Suprapubic skin (tissue), 4 donors: ENCODE measurements around the gene WDR54. TPM values are rescaled to one million over a fixed set of nuclear protein-coding genes. Genes with fewer than 3 reads are reported as not detected.

Experiments
- DNase-seq, 2 donors: peaks; one replicate each; pipeline ENCODE4 v3.0.0-alpha.2; 2019; ENCODE audit warnings: low spot score in 2 of 2
- H3K27ac ChIP-seq: fragments of 200-600 bp; sonication (generic); one replicate; pipeline ENCODE4 v1.5.1; 2019
- H3K27me3 ChIP-seq: fragments of 200-600 bp; sonication (generic); one replicate; pipeline ENCODE4 v1.5.1; 2019
- H3K36me3 ChIP-seq: fragments of 200-600 bp; sonication (generic); one replicate; pipeline ENCODE4 v1.5.1; 2019
- H3K4me1 ChIP-seq: fragments of 200-600 bp; sonication (generic); one replicate; pipeline ENCODE4 v1.5.1; 2019
- H3K4me3 ChIP-seq: fragments of 200-600 bp; sonication (generic); one replicate; pipeline ENCODE4 v1.5.1; 2019; ENCODE audit warnings: mild to moderate bottlenecking
- H3K9me3 ChIP-seq: fragments of 200-600 bp; sonication (generic); one replicate; pipeline ENCODE4 v1.5.1; 2019
- CTCF ChIP-seq, 2 donors: fragments of 200-600 bp in 1 of 2; fragments of 450-650 bp in 1 of 2; sonication (generic) in 1 of 2; IDR thresholded peaks; one replicate each; pipeline ENCODE4 v1.5.1; 2016 to 2019; ENCODE audit warnings: antibody characterized with exemption in 2 of 2, mild to moderate bottlenecking in 1 of 2, moderate library complexity in 1 of 2
- EP300 ChIP-seq: sonication (generic); formaldehyde crosslinking; IDR thresholded peaks from one replicate; pipeline ENCODE4 v1.6.1; 2017; ENCODE audit warnings: antibody characterized with exemption
- POLR2A ChIP-seq, 2 donors: fragments of 450-650 bp; IDR thresholded peaks; one replicate each; pipeline ENCODE4 v1.6.1; 2017; ENCODE audit warnings: antibody characterized with exemption in 2 of 2, mild to moderate bottlenecking in 2 of 2, moderate library complexity in 2 of 2
- POLR2AphosphoS5 ChIP-seq, 3 donors: sonication (generic); formaldehyde crosslinking; IDR thresholded peaks; one replicate each; pipeline ENCODE4 v1.6.1; 2017; ENCODE audit warnings: antibody characterized with exemption in 3 of 3
- WGBS: methylation state at CpG from one replicate; pipeline ENCODE4 v1.1.5; 2018; 5-methylcytosine and 5-hydroxymethylcytosine counted together
- total RNA-seq, 4 donors: library from RNA; depleted of rRNA; stranded (reverse); fragments of >200 nt; gene quantifications; one replicate each; pipeline ENCODE4 v1.1.0, GENCODE V29; 2016

Gene WDR54
- total RNA-seq, 4 donors from 2014 or later, result 5.0 to 12.0 (median 8.5) TPM

- no peak for TF ChIP-seq POLR2A (IDR thresholded peaks at IDR 0.05)
- no peak for TF ChIP-seq EP300
- TF ChIP-seq POLR2AphosphoS5 (IDR thresholded peaks at IDR 0.05), result no peak
- TF ChIP-seq CTCF (IDR thresholded peaks at IDR 0.05), result no peak
- peak in 1 of 2 donors; percentile 49 for DNase-seq
- Histone ChIP-seq H3K4me3 (no peak overlapping the region), H3K27ac (no peak overlapping the region), H3K4me1 (peaks cover 23% of the 10 kb centered on the region), H3K36me3 (peaks cover 45% of the 10 kb centered on the region), H3K9me3 (no peaks in the 10 kb centered on the region), H3K27me3 (no peaks in the 10 kb centered on the region)
- WGBS, result 88% methylated on average over 4 of the region's 5 CpGs
Measured at GRCh38 chr2:74424995-74425406, 3.5 kb downstream of the WDR54 start.

- DNase-seq, result peak in 1 of 2 donors; percentile 25
- Histone ChIP-seq H3K27ac (no peak overlapping the region), H3K4me3 (no peak overlapping the region), H3K9me3 (no peaks in the 10 kb centered on the region), H3K27me3 (no peaks in the 10 kb centered on the region), H3K4me1 (peaks cover 23% of the 10 kb centered on the region), H3K36me3 (peaks cover 50% of the 10 kb centered on the region)
- TF ChIP-seq EP300 (no peak), POLR2A (IDR thresholded peaks at IDR 0.05) (no peak), POLR2AphosphoS5 (IDR thresholded peaks at IDR 0.05) (no peak), CTCF (IDR thresholded peaks at IDR 0.05) (no peak)
- WGBS, result 51% methylated on average over 7 of the region's 7 CpGs
Measured at GRCh38 chr2:74425523-74425922, 4.0 kb downstream of the WDR54 start.

- Histone ChIP-seq H3K9me3 (no peaks in the 10 kb centered on the region), H3K27ac (no peak overlapping the region), H3K4me3 (no peak overlapping the region), H3K4me1 (peaks cover 17% of the 10 kb centered on the region), H3K27me3 (no peaks in the 10 kb centered on the region), H3K36me3 (peaks cover 52% of the 10 kb centered on the region)
- WGBS, result 89% methylated on average over 9 of the region's 14 CpGs
- TF ChIP-seq POLR2AphosphoS5 (IDR thresholded peaks at IDR 0.05) (no peak), POLR2A (IDR thresholded peaks at IDR 0.05) (no peak), EP300 (no peak), CTCF (IDR thresholded peaks at IDR 0.05) (no peak)
- DNase-seq, result peak in 1 of 2 donors; percentile 56
Measured at GRCh38 chr2:74426181-74426758, 4.7 kb downstream of the WDR54 start.

- peak in 1 of 2 donors; percentile 37 for DNase-seq
- H3K36me3 ChIP-seq, result peaks cover 65% of the 10 kb centered on the region
- TF ChIP-seq EP300, result no peak
- H3K9me3 ChIP-seq, result no peaks in the 10 kb centered on the region
- peaks cover 4% of the 10 kb centered on the region for H3K4me1 ChIP-seq
- H3K4me3 ChIP-seq, result no peak overlapping the region
- 89% methylated on average over 3 of the region's 3 CpGs for WGBS
- no peaks in the 10 kb centered on the region for H3K27me3 ChIP-seq
- no peak overlapping the region for H3K27ac ChIP-seq
Measured at GRCh38 chr2:74427551-74427950, 6.0 kb downstream of the WDR54 start.

- peak in 1 of 2 donors; percentile 31 for DNase-seq
- no peaks in the 10 kb centered on the region for H3K9me3 ChIP-seq
- H3K36me3 ChIP-seq, result peaks cover 68% of the 10 kb centered on the region
- no peak for TF ChIP-seq EP300
- TF ChIP-seq POLR2AphosphoS5 (IDR thresholded peaks at IDR 0.05), result no peak
- TF ChIP-seq POLR2A (IDR thresholded peaks at IDR 0.05), result no peak
- H3K4me1 ChIP-seq, result peaks cover 3% of the 10 kb centered on the region
- H3K27ac ChIP-seq, result no peak overlapping the region
- H3K27me3 ChIP-seq, result no peaks in the 10 kb centered on the region
- WGBS, result 82% methylated on average over 5 of the region's 5 CpGs
- H3K4me3 ChIP-seq, result no peak overlapping the region
Measured at GRCh38 chr2:74428675-74429074, 7.1 kb downstream of the WDR54 start.

- TF ChIP-seq CTCF (IDR thresholded peaks at IDR 0.05), result no peak
- no peak for TF ChIP-seq POLR2AphosphoS5 (IDR thresholded peaks at IDR 0.05)
- TF ChIP-seq POLR2A (IDR thresholded peaks at IDR 0.05), result no peak
- no peak for TF ChIP-seq EP300
- H3K4me3 ChIP-seq, result no peak overlapping the region
- H3K27me3 ChIP-seq, result no peaks in the 10 kb centered on the region
- DNase-seq, result no peak
- no peak overlapping the region for H3K27ac ChIP-seq
- H3K36me3 ChIP-seq, result peaks cover 68% of the 10 kb centered on the region
- H3K4me1 ChIP-seq, result peaks cover 3% of the 10 kb centered on the region
- WGBS, result 93% methylated on average over 11 of the region's 18 CpGs
- H3K9me3 ChIP-seq, result no peaks in the 10 kb centered on the region
Measured at GRCh38 chr2:74429487-74430451, 8.2 kb downstream of the WDR54 start.
